Posterior cingulate gyrus (tissue), 11 donors: ENCODE measurements around the gene ADGRL3.

Experiments used
- DNase-seq, 10 donors: peaks; one replicate each; pipeline versions ENCODE4 v3.0.0 to v3.0.0-alpha.2; 2020 to 2021; ENCODE audit warnings: mixed read lengths in 3 of 10
- intact Hi-C: fragments of 100-400 bp; cut with DNase I; formaldehyde crosslinking; loops from one replicate; pipeline ENCODE4 v1.15.1; 2023

Gene ADGRL3

DNA sequence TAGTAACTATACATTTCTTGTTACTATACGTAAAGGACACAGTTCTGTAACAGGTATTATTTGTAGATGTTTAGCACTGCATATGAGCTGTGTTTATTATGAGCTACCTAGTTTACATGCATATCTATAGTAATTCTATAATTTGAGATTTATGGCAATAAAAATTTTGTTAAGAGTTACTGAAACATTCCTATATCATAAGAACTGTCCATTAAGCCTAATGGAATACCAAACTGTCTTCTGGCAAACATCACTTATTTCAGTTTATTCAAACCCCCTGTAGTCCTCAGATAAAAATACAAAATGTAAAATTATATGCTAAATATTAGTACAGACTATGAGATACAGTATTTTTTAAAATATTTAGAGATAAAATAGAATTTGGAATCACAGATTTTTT, 205.2 kb downstream of the ADGRL3 start:
- DNase-seq: no peak
- intact Hi-C loops: no loop called here

DNA sequence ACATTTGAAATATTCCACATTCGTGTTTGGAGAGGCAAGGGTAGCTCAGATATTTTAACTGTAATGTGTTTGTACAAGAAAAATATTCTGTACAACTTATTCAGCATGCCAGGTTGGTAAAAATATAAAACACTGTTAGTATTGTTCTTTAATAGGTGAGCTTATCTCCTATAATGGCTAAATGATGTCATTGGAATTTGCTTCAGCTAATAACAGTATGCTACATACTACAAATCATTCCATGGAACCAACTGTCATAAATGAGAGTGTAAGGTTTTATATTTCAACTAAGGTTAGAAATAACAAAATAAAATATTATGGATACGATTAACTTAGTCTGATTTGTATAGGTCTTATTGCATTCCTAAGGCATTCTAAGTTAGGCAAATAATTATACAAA, 206.6 kb downstream of the ADGRL3 start:
- intact Hi-C loops: no loop called here
- no peak for DNase-seq

DNA sequence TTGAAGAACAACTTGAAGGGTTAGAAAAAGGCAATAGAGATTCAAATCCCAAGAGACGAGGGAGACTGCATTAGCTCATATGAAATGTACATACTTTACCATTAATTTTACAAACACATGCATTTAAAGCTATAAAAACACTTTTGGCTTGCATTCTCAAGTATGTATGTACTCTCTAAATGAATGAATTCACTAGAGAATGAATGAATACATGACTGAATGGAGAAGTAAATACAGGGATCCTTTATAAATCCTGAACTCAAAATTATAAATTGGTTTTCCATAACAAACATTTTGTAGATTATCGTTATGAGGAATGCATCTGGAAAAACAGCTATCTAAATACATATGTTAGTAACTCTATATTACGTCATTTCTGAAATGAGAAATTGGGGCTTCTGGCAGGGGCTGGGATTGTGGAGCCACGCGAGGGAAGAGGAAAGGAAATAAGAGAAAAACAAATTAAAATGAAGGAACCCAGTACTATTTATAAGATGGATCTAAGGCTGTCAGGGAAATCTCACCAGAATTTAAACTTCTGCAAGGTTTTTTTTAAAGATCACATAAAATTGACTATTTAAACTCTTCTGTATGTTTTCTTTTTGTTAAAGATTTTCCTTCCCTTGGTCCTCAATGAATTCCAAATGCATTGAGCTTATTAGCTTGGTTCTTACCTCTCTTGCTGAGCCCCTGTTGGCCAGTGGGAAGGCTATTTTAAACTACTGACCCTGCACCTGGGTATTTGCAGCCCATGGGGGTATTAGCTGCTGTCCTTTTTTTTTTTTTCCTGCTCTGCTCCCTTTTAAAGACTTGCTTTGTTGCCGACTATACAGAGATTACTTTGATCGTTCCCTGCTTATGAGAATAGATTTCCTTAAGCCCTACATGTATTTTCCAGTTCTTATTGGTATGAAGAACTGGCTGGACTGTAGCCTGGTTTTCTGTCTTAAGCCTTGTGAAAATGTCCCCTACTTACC, 207.8 kb downstream of the ADGRL3 start:
- intact Hi-C loops: no loop called here

DNA sequence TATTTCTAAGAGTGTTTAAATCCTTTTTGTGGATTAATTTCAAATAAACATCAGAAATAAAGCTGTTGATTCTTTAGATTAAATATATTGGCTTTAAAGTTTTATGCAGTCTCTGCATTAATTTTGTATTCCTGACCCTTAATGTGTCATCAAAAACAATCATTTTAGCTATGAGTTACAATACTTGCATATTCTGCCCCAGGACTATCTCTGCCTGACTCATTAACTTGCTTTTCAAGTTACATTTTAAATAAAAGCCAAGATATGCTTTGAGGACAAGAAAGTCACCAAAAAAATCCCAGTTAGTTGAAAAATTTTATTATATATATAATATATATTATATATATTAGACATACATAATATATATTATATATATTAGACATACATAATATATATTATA, 208.7 kb downstream of the ADGRL3 start:
- DNase-seq: no peak
- intact Hi-C loops: no loop called here

More for the DNA sequence above, 207.8 kb downstream of the ADGRL3 start:
- no peak for DNase-seq

DNA sequence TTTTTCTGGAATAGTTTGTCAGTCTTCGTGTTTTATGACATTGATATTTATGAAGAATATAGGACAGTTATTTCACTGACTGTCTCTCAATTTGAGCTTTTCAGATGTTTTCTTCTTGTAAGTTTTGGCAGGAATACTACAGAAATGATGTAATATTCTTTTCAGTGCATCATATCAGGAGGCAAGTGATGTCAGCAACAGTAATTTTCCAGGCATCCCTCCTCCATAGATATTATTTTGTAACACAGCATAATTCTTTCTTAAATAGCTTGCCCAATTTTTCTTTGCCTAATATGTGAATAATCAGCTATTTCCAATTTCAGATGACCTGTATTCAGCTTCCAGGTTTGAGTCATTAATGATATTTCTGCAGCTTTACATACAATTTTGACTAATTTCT, 211.1 kb downstream of the ADGRL3 start:
- DNase-seq: no peak
- intact Hi-C loops: no loop called here

DNA sequence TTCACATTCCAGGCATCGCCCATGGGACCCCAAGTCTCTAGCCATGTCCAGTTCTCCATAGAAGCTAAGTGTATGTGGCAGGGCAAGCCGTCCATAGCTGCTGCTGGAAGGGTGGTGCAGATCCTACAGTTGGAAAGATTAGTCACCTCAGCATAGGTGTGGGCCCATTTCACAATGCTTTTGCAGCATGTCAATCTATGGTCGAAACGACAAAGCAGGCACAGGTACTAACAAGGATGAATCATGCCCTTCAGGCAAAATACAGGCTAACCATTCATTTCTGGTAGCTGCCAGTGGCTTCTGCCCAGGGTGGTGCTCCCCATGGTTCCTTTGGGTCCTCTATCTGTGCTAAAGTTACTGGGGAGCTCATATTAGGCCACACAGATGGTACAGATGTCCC, 225.2 kb downstream of the ADGRL3 start:
- intact Hi-C loops: no loop called here
- peak in 1 of 10 donors; percentile 11 for DNase-seq

DNA sequence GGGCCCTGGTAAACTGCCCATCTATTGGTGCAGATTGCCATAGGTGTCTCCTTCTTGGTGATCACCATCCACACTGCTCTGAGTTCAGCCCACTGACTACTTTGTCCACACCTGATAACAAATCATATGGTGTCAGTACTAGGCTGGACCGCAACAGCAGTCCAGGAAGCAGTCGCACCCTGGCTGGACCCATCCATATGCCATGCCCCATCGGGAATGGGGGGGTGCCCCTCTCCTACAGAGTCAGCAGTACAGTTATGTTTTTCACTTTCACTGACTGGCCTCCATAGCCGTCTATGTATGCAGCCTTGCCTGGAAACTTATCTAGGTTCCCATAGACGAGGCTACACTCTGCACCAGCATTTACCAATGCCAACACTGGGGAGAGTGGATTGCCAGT, 226.1 kb downstream of the ADGRL3 start:
- intact Hi-C loops: no loop called here
- peak in 2 of 10 donors; percentile 13 to 72 for DNase-seq

DNA sequence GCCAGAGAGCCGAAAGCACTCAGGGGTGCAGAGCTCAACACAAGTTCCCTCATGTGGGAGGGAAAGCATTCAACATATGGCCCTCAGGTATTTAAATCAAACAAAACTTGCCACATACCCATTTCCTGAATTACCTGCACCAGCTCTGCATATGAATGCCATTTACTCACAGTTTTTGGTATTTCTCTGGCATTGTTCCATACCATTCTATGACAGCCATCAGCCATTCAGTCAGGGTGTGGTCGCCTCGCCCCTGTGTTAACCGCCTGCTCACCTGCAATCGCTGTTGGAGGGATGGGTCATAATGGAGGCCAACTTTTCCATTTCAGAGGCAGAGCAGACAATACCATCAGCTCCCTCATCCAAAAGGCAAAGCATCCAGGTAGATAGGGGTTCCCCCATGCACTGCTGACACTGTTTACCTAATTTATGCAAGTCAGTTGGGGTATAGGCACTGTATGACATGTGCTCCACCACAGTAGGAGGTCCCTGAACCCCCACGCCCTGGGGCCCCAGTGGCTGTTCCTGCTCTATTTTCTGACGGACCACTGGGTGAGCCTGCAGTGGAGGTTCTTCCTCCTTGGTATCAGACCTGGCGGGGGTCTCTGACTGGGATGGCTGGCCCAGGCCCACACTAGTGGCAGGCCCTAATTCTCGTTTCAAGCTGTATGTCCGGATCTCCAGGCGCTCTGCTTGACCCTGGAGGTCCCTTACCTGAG, 227.1 kb downstream of the ADGRL3 start:
- peak in 2 of 10 donors; percentile 57 to 69 for DNase-seq
- intact Hi-C loops: no loop called here

DNA sequence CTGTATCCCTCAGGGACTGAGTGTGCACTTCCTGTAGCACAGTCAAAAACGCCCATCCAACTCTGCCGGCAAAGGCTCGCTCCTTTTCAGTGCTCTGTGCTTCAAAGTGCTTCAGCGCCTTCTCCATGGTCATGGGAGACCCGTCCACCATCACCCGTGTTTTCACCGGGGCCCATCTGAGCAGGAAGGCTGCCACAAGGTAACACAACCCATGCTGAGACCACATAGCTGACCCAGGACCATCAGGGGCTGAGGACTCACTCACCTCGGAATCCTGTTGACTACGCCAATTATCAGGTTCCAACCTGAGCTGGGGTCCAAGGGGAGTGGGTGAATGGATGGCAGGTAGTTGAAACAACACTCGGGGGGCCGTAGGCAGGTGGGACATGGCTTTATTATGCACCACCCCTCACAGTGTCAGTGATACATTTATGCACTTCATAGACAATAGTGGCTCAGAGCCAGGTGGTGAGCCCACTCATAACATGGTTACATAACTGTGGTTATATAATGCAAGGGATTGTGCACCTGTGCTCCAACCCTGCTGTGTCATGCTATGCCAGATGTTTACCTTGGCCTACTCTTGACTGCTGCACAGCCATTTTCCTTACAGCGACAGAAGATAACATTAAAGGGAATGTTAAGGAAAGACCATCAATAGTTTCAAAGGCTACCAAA, 227.8 kb downstream of the ADGRL3 start:
- intact Hi-C loops: no loop called here
- DNase-seq: peak in 2 of 10 donors; percentile 29 to 51

DNA sequence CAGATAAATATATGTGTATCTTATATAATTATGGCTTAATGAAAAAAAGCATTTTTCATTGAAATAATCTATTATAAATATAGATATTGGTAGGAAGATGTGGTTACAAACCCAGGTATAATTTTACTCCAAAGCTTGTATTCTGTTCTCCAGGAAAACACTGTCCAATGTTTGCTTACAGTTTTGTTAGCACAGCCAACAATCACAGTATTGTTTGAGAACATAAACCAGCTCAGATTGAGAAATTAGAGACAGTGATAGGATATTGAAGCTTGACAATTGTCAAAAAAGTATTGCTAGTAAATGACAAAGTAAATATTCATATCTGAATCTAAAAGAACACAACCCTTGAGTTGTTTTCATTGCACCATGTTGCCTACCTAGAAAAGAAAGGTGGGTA, 228.8 kb downstream of the ADGRL3 start:
- intact Hi-C loops: no loop called here
- no peak for DNase-seq

DNA sequence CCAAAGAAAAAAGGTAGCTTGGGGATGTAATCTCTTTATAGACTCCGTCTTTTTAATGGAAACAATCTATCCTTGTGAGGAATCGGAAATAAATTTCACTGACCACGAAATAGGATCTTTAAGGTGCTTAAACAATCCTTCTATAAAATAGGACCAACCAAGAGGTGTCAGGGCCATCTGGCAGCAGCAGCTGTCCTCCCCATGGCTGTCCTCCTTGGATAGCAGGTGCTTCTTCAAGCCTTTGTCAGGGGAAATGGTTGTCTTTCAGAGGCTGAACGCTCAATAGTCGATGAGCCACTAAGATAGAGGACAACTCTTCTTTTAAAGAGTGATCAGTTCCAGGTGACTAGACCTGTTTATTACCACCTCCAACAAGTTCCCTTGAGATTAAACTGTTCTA, 231.0 kb downstream of the ADGRL3 start:
- DNase-seq: no peak
- intact Hi-C loops: no loop called here

DNA sequence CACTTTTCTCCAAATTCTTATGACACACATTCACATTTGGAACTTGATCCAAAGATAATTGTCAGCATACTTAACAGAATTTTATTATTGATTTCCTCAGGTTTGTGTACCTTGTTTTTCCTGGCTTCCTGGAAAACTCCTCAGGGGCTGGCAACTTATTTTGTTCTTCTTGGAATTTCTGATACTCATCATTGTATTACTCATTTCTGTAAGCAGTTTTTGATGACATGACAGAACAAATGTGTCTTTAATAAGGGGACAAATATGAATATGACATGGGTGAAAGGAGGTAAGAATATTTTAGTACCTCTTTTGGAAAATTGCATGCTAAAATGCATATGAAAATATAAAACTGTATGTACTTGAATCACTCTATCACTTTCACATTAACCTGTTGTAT, 237.8 kb downstream of the ADGRL3 start:
- intact Hi-C loops: no loop called here
- no peak for DNase-seq

DNA sequence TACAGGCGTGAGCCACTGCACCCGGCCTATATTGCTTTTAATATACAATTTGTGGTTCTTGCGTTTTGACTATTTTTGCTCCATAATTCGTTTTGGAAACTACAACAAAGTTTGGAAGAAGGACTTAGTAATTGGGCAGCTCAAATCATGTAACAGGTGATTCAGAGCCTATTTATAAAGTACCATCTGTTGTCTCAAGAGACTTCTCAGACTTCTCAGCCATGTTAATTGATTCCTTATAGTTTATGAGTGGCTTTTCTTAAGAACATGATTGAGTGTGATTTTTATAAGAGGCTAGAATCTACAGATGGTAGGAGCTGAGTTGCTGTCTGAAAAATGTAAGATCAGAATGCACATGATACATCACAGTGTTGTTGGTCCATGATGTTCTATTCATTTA, 240.2 kb downstream of the ADGRL3 start:
- no peak for DNase-seq
- intact Hi-C loops: no loop called here

DNA sequence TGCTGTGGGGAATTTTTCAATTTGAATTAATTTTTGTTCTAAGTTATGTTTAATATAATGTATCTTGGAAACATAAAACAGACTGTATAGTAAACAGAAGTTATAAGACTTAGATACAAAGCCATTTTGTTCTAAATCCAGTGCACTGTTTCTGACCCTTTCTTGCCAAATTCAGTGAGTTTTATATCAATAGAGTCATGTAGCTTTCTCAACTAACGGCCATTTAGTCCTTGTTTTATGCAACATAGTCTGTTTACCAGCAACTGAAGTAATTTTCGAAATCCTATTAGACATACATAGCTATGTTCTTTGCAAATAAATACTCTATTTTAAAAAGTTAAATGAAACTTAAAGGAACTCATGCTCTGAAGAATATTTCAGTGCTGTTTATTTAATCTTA, 242.8 kb downstream of the ADGRL3 start:
- intact Hi-C loops: no loop called here
- no peak for DNase-seq

DNA sequence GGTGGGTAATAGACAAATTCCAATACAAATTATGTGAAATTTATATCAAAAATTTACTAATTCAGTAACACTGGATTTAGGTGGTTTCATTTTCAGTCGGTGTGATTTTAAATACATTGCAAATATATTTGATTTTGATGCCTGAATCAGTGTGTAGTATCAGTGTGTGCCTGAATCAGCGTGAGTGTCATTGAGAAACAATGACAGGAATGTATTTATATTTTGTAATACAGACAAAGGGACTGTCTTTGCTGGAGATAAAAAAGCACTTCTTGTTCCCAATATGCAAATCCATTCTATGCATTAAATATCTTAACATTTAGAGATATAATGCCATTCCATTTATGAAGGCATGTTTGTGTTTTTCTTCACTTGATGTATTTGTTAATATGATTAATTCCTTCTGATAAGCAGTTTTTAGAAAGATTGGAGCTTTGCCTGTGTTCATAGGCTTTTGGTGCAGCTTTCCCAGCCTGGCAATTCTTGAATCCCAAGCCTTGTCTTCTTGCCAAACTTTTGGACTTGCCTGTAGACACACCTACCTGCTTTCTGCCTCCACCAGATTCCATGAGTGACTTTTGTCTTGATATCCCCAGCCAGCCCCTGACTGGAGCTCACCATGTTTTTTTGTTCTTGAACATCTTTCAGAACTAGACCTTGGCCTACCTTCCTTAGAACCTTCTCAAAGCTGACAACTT, 243.8 kb downstream of the ADGRL3 start:
- intact Hi-C loops: no loop called here
- DNase-seq: no peak

DNA sequence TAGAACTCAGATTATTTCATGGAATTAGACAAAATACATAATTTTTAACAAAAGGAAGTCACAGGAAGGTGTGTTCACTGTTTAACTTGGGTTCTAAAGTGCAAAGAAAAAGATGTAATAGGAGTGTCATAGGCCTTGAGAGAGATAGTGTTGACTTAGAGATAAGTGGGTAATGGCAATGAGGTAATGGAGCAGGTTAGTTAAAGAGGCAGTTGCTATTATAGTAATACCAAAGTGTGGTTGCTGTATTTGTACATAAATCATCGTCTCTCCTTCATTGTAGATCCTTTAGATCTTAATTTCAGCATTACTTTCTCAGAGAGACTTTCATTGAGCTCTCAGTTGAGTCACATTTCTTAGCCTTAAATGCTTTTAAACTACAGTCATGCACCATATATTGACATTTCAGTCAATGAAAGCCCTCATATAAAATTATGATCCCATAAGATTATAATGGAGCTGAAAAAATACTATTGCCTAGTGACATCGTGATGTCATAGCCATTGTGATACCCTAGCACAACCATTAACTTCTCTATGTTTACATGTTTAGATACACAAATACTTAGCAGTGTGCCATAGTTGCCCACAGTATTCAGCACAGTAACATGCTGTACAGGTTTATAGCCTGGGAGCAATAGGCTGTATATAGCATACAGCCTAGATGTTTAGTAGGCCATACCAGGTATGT, 245.4 kb downstream of the ADGRL3 start:
- intact Hi-C loops: no loop called here
- DNase-seq: no peak

DNA sequence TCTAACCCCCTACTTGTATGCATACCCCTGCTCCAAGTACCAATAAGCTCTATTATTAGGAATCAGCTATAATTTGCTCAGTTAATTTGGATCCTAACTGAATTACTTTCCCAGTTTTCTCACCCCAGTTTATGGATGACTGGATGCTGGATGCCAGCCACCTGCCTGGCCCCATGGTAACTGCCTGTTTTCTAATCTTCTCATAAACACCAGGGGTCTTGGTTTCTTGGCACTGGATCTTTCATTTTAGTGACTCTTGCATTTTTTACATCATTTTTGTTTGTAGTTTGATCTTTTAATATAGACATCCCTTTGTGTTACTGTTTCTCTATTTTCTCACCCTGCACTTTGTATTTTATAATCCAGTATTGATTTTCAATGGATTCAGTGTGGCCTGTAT, 246.8 kb downstream of the ADGRL3 start:
- no peak for DNase-seq
- intact Hi-C loops: no loop called here

DNA sequence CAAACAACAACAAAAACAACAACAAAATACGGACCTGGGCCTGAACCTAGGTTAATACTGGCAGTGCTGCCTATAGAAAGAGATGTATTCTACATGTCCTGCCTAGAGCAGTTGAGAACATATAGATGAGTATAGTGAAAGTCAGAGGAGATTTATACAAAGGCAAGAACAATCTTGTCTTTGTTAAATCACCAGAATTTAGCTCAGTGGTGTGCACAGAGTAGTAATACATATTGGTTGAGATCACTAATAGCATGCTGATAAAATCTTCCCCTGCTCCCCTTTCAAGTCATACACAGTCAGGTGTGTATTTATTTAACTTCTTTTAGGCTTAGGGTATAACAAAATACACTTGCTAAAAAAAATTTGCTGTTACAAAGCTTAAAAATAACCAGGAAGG, 247.8 kb downstream of the ADGRL3 start:
- no peak for DNase-seq
- intact Hi-C loops: no loop called here

DNA sequence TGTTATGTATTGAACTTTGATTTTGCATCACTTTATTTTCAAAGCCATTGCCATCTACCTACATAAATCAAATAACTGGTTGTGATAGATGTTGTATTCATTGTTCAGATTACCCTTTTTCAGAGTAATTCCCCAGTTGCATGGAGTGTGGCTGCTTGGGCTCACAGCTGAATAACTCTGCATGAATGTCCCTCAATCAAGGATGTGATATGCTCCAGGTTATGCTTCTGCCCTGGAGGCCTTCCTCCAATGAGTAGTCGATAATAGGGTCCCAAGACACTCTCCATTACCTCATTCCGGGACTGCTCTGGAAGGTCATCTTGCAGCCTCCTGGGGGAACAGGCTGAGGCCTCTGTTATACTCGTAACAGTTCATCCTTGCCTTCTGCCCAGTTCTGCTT, 251.8 kb downstream of the ADGRL3 start:
- intact Hi-C loops: no loop called here
- DNase-seq: no peak

DNA sequence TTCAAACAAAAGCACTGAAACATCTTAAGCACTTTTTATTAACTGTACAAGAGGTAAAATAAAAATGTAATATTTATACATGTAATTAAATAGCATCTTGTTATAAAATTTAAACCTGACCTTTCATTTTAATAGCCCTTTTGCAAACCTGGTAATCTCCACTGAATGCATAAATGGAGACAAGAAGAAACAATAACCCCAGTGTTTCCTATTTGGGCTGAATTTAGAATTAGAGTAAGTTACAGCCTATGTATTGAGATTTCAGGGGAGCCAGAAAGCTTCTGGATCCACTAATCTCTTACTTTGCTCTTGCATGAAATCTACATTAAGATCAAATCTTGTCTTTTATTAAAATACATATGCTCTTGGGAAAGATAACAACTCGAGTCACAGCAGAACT, 261.8 kb downstream of the ADGRL3 start:
- intact Hi-C loops: no loop called here
- no peak for DNase-seq
